ENCODE data around the gene ITPRID1.
"Not testable (repeated sequence)": the region's sequence is repeated elsewhere in the genome, so short reads cannot be mapped to it uniquely, and the experiment has no call there.

ITPRID1 gene

GRCh38 chr7:31526864-31527263 is 13.0 kb downstream of the ITPRID1 start:
- no peak overlapping the region for H3K4me3 ChIP-seq (ENCODE audit: low read length)
- TF ChIP-seq CTCF (IDR thresholded peaks at IDR 0.05; ENCODE audit: insufficient read depth, low read depth, low read length, missing control alignments) = no peak
- no peak for DNase-seq (ENCODE audit: low read depth)

- no peak for DNase-seq (ENCODE audit: low read depth)
- H3K4me3 ChIP-seq (ENCODE audit: low read length) = no peak overlapping the region
- TF ChIP-seq CTCF (IDR thresholded peaks at IDR 0.05; ENCODE audit: insufficient read depth, low read depth, low read length, missing control alignments) = no peak
Measured at GRCh38 chr7:31529103-31529502, 15.2 kb downstream of the ITPRID1 start.

GRCh38 chr7:31540651-31541185 is 26.8 kb downstream of the ITPRID1 start:
- not testable (repeated sequence) for H3K4me3 ChIP-seq (ENCODE audit: low read length)
- DNase-seq (ENCODE audit: low read depth) = peak; percentile 56

GRCh38 chr7:31545549-31545948 is 31.7 kb downstream of the ITPRID1 start:
- peak; percentile 16 for DNase-seq (ENCODE audit: low read depth)
- H3K4me3 ChIP-seq (ENCODE audit: low read length) = no peak overlapping the region
- no peak for TF ChIP-seq CTCF (IDR thresholded peaks at IDR 0.05; ENCODE audit: insufficient read depth, low read depth, low read length, missing control alignments)

- H3K4me3 ChIP-seq (ENCODE audit: low read length) = no peak overlapping the region
- TF ChIP-seq CTCF (IDR thresholded peaks at IDR 0.05; ENCODE audit: insufficient read depth, low read depth, low read length, missing control alignments) = no peak
- DNase-seq (ENCODE audit: low read depth) = peak; percentile 56
Measured at GRCh38 chr7:31549611-31550010, 35.7 kb downstream of the ITPRID1 start.

GRCh38 chr7:31550432-31550831 is 36.5 kb downstream of the ITPRID1 start:
- H3K4me3 ChIP-seq (ENCODE audit: low read length) = no peak overlapping the region
- TF ChIP-seq CTCF (IDR thresholded peaks at IDR 0.05; ENCODE audit: insufficient read depth, low read depth, low read length, missing control alignments) = no peak
- DNase-seq (ENCODE audit: low read depth) = no peak

- no peak for TF ChIP-seq CTCF (IDR thresholded peaks at IDR 0.05; ENCODE audit: insufficient read depth, low read depth, low read length, missing control alignments)
- DNase-seq (ENCODE audit: low read depth) = no peak
- no peak overlapping the region for H3K4me3 ChIP-seq (ENCODE audit: low read length)
Measured at GRCh38 chr7:31553661-31554081, 39.8 kb downstream of the ITPRID1 start.
